ENCODE results near the gene RPA3.

Gene RPA3

GRCh38 chr7:7732621-7733281, 14.3 kb upstream of the RPA3 start:
- no peak for DNase-seq

GRCh38 chr7:7731732-7732131, 13.3 kb upstream of the RPA3 start:
- DNase-seq: no peak

- no peak for DNase-seq
These were observed 2.6 kb upstream of the RPA3 start for GRCh38 chr7:7720750-7721621.

GRCh38 chr7:7720193-7720592, 1.8 kb upstream of the RPA3 start:
- no peak for DNase-seq

- DNase-seq: peak in 9 of 51 donors; percentile 3 to 41 (median 10)
These were observed 829 bp upstream of the RPA3 start for GRCh38 chr7:7719236-7719635.

GRCh38 chr7:7713730-7714129, 4.7 kb downstream of the RPA3 start:
- DNase-seq: no peak

GRCh38 chr7:7710469-7710868, 7.9 kb downstream of the RPA3 start:
- DNase-seq: no peak

- DNase-seq: no peak
These were observed 9.1 kb downstream of the RPA3 start for GRCh38 chr7:7709291-7709690.

- DNase-seq: no peak
These were observed 10.6 kb downstream of the RPA3 start for GRCh38 chr7:7707806-7708205.

- no peak for DNase-seq
These were observed 11.2 kb downstream of the RPA3 start for GRCh38 chr7:7707246-7707645.

- DNase-seq: no peak
These were observed 11.7 kb downstream of the RPA3 start for GRCh38 chr7:7706556-7707172.

GRCh38 chr7:7706101-7706511, 12.3 kb downstream of the RPA3 start:
- no peak for DNase-seq

GRCh38 chr7:7705318-7705717, 13.1 kb downstream of the RPA3 start:
- no peak for DNase-seq

GRCh38 chr7:7704867-7705266, 13.5 kb downstream of the RPA3 start:
- DNase-seq: no peak

- no peak for DNase-seq
These were observed 15.0 kb downstream of the RPA3 start for GRCh38 chr7:7703427-7703826.

- no peak for DNase-seq
These were observed 15.6 kb downstream of the RPA3 start for GRCh38 chr7:7702826-7703225.

GRCh38 chr7:7701527-7701926, 16.9 kb downstream of the RPA3 start:
- DNase-seq: no peak

GRCh38 chr7:7699970-7700369, 18.4 kb downstream of the RPA3 start:
- no peak for DNase-seq

GRCh38 chr7:7699380-7699779, 19.0 kb downstream of the RPA3 start:
- no peak for DNase-seq

GRCh38 chr7:7698930-7699329, 19.5 kb downstream of the RPA3 start:
- no peak for DNase-seq

- no peak for DNase-seq
These were observed 21.8 kb downstream of the RPA3 start for GRCh38 chr7:7696458-7697119.

Measured in hypothalamus (tissue), 51 donors.